Measurements from ENCODE around the gene BMPR1B. TPM values are rescaled to one million over a fixed set of nuclear protein-coding genes. Genes with fewer than 3 reads are reported as not detected.

BMPR1B gene
- total RNA-seq, 2 experiments from 2014 or later = not detected

DNA sequence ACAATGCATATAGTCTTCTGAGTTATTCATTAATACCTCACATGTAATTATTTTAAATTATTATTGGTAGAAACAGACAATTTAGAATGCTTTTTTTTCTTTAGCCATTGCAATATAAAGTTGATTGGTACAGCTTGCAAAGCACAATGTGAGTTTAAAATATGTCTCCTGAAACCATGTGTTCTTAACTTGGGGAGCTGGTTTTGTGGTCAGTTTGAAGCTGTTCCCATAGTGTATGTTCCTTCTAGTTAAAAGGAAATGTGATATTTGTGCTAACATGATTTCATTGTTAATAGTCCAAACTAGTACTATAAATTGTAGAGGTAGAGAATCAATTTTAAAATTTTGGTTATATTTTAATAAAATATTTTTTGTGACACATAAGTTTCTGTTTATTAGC lies 247.2 kb downstream of the BMPR1B start:
- CTCF ChIA-PET = no interaction called here

DNA sequence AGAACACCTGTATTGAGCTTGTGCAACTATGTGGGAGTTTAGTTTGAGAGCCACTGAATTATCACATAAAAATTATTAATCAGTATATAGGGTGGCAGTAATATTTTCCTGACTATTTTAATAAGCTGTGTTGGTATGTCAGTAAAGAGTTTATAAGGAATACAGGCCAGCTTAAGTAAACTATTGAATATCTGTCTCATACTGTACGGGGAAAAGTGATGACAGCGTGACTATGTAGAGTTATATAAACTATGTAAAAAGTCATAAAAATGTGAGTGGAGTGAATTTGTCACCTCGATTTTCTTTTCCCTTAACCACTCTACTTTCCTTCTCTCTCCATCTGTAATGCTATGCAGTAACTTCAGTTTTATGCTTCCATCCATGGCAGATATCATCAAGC lies 250.2 kb downstream of the BMPR1B start:
- H3K27me3 ChIP-seq (ENCODE audit: control insufficient read depth in 1 of 2, insufficient read depth in 2 of 2, low read length in 2 of 2) = no peaks in the 10 kb centered on the region
- TF ChIP-seq, protein P1, sequence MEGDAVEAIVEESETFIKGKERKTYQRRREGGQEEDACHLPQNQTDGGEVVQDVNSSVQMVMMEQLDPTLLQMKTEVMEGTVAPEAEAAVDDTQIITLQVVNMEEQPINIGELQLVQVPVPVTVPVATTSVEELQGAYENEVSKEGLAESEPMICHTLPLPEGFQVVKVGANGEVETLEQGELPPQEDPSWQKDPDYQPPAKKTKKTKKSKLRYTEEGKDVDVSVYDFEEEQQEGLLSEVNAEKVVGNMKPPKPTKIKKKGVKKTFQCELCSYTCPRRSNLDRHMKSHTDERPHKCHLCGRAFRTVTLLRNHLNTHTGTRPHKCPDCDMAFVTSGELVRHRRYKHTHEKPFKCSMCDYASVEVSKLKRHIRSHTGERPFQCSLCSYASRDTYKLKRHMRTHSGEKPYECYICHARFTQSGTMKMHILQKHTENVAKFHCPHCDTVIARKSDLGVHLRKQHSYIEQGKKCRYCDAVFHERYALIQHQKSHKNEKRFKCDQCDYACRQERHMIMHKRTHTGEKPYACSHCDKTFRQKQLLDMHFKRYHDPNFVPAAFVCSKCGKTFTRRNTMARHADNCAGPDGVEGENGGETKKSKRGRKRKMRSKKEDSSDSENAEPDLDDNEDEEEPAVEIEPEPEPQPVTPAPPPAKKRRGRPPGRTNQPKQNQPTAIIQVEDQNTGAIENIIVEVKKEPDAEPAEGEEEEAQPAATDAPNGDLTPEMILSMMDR (IDR thresholded peaks at IDR 0.05) = no peak
- ChIA-PET CTCF (no interaction called here), POLR2A (no interaction called here)
- H3K9me3 ChIP-seq (ENCODE audit: control insufficient read depth in 1 of 2, insufficient read depth in 1 of 2, low read length in 2 of 2) = no peaks in the 10 kb centered on the region
- Mint-ChIP-seq H3K9me3 (no peaks in the 10 kb centered on the region), H3K4me3 (no peak overlapping the region), H3K27me3 (no peaks in the 10 kb centered on the region), H3K27ac (no peak overlapping the region), H3K36me3 (ENCODE audit: low read depth) (no peaks in the 10 kb centered on the region), H3K4me1 (ENCODE audit: low read depth) (no peaks in the 10 kb centered on the region)
- ATAC-seq (ENCODE audit: poor library complexity) (no peak), DNase-seq (no peak)
- no peaks in the 10 kb centered on the region for H3K4me1 ChIP-seq (ENCODE audit: insufficient read depth, low read length)
- H3K27ac ChIP-seq (ENCODE audit: low read depth in 1 of 2, low read length in 2 of 2) = no peak overlapping the region
- no peaks in the 10 kb centered on the region for H3K36me3 ChIP-seq (ENCODE audit: insufficient read depth, low read length)
- no peak overlapping the region for H3K4me3 ChIP-seq (ENCODE audit: low read length)
- intact Hi-C loops (cut with DNase I, micrococcal nuclease) = no loop called here

More for the DNA sequence above, 247.2 kb downstream of the BMPR1B start:
- Mint-ChIP-seq H3K9me3 (no peaks in the 10 kb centered on the region), H3K27me3 (no peaks in the 10 kb centered on the region), H3K4me3 (no peak overlapping the region), H3K4me1 (ENCODE audit: low read depth) (no peaks in the 10 kb centered on the region), H3K36me3 (ENCODE audit: low read depth) (no peaks in the 10 kb centered on the region), H3K27ac (no peak overlapping the region)
- Histone ChIP-seq H3K27ac (ENCODE audit: low read depth in 1 of 2, low read length in 2 of 2) (no peak overlapping the region), H3K4me1 (ENCODE audit: insufficient read depth, low read length) (no peaks in the 10 kb centered on the region), H3K27me3 (ENCODE audit: control insufficient read depth in 1 of 2, insufficient read depth in 2 of 2, low read length in 2 of 2) (no peaks in the 10 kb centered on the region), H3K4me3 (ENCODE audit: low read length) (no peak overlapping the region), H3K36me3 (ENCODE audit: insufficient read depth, low read length) (no peaks in the 10 kb centered on the region), H3K9me3 (ENCODE audit: control insufficient read depth in 1 of 2, insufficient read depth in 1 of 2, low read length in 2 of 2) (no peaks in the 10 kb centered on the region)
- ATAC-seq (ENCODE audit: poor library complexity) (no peak), DNase-seq (no peak)
- TF ChIP-seq, protein P1 (IDR thresholded peaks at IDR 0.05) = no peak
- intact Hi-C loops (cut with DNase I, micrococcal nuclease) = no loop called here
- POLR2A ChIA-PET = no interaction called here

DNA sequence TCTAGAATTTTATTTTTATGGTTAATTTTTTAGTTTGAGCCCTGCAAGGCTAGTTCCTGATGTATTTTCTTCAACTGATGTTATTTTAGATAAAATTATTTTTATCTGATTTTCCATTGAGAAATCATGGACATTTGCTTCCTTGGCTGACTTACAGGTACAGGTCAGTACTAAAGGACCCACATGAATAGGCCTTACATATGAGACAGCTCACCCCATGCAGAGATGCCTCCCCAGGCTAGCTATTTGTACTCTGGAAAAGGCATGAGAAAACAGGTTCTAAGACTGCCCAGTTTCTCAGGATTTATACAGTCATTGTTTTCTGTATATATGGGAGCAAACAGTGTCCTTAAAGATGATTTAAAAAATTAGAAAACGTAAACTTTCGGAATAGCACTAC lies 255.5 kb downstream of the BMPR1B start:
- ChIA-PET POLR2A (no interaction called here), CTCF (no interaction called here)
- no peaks in the 10 kb centered on the region for H3K36me3 Mint-ChIP-seq (ENCODE audit: low read depth)
- no peaks in the 10 kb centered on the region for H3K9me3 ChIP-seq (ENCODE audit: control insufficient read depth in 1 of 2, insufficient read depth in 1 of 2, low read length in 2 of 2)
- DNase-seq (no peak), ATAC-seq (ENCODE audit: poor library complexity) (no peak)
- H3K27me3 ChIP-seq (ENCODE audit: control insufficient read depth in 1 of 2, insufficient read depth in 2 of 2, low read length in 2 of 2) = no peaks in the 10 kb centered on the region
- no peak overlapping the region for H3K4me3 Mint-ChIP-seq
- no peaks in the 10 kb centered on the region for H3K36me3 ChIP-seq (ENCODE audit: insufficient read depth, low read length)
- no peaks in the 10 kb centered on the region for H3K27me3 Mint-ChIP-seq
- TF ChIP-seq, protein P1 (IDR thresholded peaks at IDR 0.05) = no peak
- H3K9me3 Mint-ChIP-seq = no peaks in the 10 kb centered on the region
- no peak overlapping the region for H3K27ac ChIP-seq (ENCODE audit: low read depth in 1 of 2, low read length in 2 of 2)
- no peak overlapping the region for H3K27ac Mint-ChIP-seq
- H3K4me1 ChIP-seq (ENCODE audit: insufficient read depth, low read length) = no peaks in the 10 kb centered on the region
- intact Hi-C loops (cut with DNase I, micrococcal nuclease) = no loop called here
- no peak overlapping the region for H3K4me3 ChIP-seq (ENCODE audit: low read length)
- peaks cover 7% of the 10 kb centered on the region for H3K4me1 Mint-ChIP-seq (ENCODE audit: low read depth)
